ENCODE data around the gene DQX1. TPM values are rescaled to one million over a fixed set of nuclear protein-coding genes. Genes with fewer than 3 reads are reported as not detected.
"Not testable (repeated sequence)": the region's sequence is repeated elsewhere in the genome, so short reads cannot be mapped to it uniquely, and the experiment has no call there.

The DQX1 gene
- total RNA-seq, 4 donors from 2014 or later = 3.8 to 13.3 (median 5.7) TPM

GRCh38 chr2:74564222-74564621 lies 38.2 kb upstream of the DQX1 start:
- intact Hi-C loops (cut with DNase I) = no loop called here
- Histone ChIP-seq H3K27me3 (peaks cover 0 to 54% (median 0%) of the 10 kb centered on the region in 4 donors), H3K4me1 (no peaks in the 10 kb centered on the region), H3K27ac (no peak overlapping the region), H3K9me3 (no peaks in the 10 kb centered on the region), H3K36me3 (no peaks in the 10 kb centered on the region), H3K4me3 (no peak overlapping the region)
- no peak for TF ChIP-seq CTCF (IDR thresholded peaks at IDR 0.05)
- no peak for TF ChIP-seq POLR2A (IDR thresholded peaks at IDR 0.05)
- DNase-seq = no peak
- 76% methylated on average over 5 of the region's 5 CpGs for WGBS, 2 donors

GRCh38 chr2:74562126-74562775 lies 36.2 kb upstream of the DQX1 start:
- no peak overlapping the region for H3K27ac ChIP-seq
- peaks cover 0 to 46% (median 0%) of the 10 kb centered on the region in 4 donors for H3K27me3 ChIP-seq
- H3K4me1 ChIP-seq = no peaks in the 10 kb centered on the region
- no peaks in the 10 kb centered on the region for H3K36me3 ChIP-seq
- H3K9me3 ChIP-seq = no peaks in the 10 kb centered on the region
- DNase-seq = no peak
- WGBS, 2 donors = 80 to 81% methylated on average over 6 to 7 of the region's 7 CpGs
- intact Hi-C loops (cut with DNase I) = no loop called here
- no peak overlapping the region for H3K4me3 ChIP-seq
- no peak for TF ChIP-seq POLR2A (IDR thresholded peaks at IDR 0.05)
- no peak for TF ChIP-seq CTCF (IDR thresholded peaks at IDR 0.05)

GRCh38 chr2:74561022-74561421 lies 35.0 kb upstream of the DQX1 start:
- H3K9me3 ChIP-seq; intact Hi-C loops (cut with DNase I); DNase-seq; H3K27ac ChIP-seq; H3K36me3 ChIP-seq; H3K4me1 ChIP-seq; H3K4me3 ChIP-seq: not testable (repeated sequence)
- H3K27me3 ChIP-seq = peaks cover 0 to 42% (median 0%) of the 10 kb centered on the region in 4 donors
- 95 to 100% methylated on average over 1 of the region's 1 CpG for WGBS, 2 donors

GRCh38 chr2:74560591-74560990 lies 34.6 kb upstream of the DQX1 start:
- 44 to 51% methylated on average over 2 to 3 of the region's 6 CpGs for WGBS, 2 donors
- H3K4me1 ChIP-seq = peaks cover 0 to 5% (median 3%) of the 10 kb centered on the region in 3 donors
- H3K36me3 ChIP-seq = peaks cover 0 to 8% (median 0%) of the 10 kb centered on the region in 3 donors
- H3K9me3 ChIP-seq = no peaks in the 10 kb centered on the region
- peaks cover 0 to 46% (median 0%) of the 10 kb centered on the region in 4 donors for H3K27me3 ChIP-seq
- H3K4me3 ChIP-seq = no peak overlapping the region
- no peak for DNase-seq
- H3K27ac ChIP-seq = no peak overlapping the region
- TF ChIP-seq CTCF (IDR thresholded peaks at IDR 0.05) = no peak
- intact Hi-C loops (cut with DNase I) = no loop called here

- peaks cover 0 to 53% (median 0%) of the 10 kb centered on the region in 4 donors for H3K27me3 ChIP-seq
- 22 to 35% methylated on average over 4 to 5 of the region's 5 CpGs for WGBS, 2 donors
- peaks cover 0 to 8% (median 0%) of the 10 kb centered on the region in 3 donors for H3K36me3 ChIP-seq
- no peak for TF ChIP-seq CTCF (IDR thresholded peaks at IDR 0.05)
- TF ChIP-seq POLR2A (IDR thresholded peaks at IDR 0.05) = no peak
- H3K9me3 ChIP-seq = no peaks in the 10 kb centered on the region
- no peak overlapping the region for H3K4me3 ChIP-seq
- H3K4me1 ChIP-seq = peaks cover 0 to 11% (median 4%) of the 10 kb centered on the region in 3 donors
- no peak for DNase-seq
- intact Hi-C loops (cut with DNase I) = no loop called here
- H3K27ac ChIP-seq = no peak overlapping the region
Observed at GRCh38 chr2:74559912-74560311, 33.9 kb upstream of the DQX1 start.
